HG03060 (cell line): Measurements from ENCODE around the gene GHDC.
"Not testable (repeated sequence)": the region's sequence is repeated elsewhere in the genome, so short reads cannot be mapped to it uniquely, and the experiment has no call there.

ENCODE experiments used
- ATAC-seq: cut with Tn5 transposase; IDR thresholded peaks from one replicate; pipeline ENCODE4 v1.9.1; 2021; ENCODE audit warnings: low read depth, moderate number of reproducible peaks; ENCODE audit not compliant: unreplicated experiment

The GHDC gene

DNA sequence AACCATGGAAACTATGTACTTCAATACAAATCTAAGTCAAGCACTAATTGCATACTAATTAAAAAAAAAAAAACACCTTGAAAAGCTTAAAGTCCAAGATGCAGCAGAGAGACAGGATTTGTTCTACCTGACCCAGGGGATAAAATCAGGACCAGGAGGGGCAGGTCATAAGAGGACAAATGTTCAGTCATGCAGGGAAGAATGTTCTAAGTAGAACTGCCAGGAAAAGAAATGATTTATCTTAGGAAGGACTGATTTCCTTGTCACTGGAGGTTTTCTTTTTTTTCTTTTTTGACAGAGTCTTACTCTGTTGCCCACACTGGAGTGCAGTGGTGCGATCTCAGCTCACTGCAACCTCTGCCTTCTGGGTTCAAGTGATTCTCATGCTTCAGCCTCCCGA lies 9.1 kb upstream of the GHDC start:
- no peak for ATAC-seq

DNA sequence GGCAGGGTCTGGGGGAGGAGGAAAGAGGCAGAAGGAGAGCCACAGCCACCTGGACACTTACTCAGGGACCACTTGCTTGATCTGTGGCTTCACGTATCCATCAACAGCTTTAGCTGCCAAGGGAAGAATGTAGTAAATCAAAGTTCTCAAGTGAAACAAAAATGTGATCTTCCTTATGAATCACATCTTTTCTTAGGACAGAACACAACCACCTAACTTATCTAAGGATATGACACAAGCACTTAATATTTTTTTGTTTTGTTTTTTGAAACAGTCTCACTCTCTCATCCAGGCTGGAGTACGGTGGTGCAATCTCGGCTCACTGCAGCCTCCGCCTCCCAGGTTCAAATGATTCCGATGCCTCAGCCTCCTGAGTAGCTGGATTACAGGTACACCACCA lies 8.4 kb upstream of the GHDC start:
- ATAC-seq = no peak

DNA sequence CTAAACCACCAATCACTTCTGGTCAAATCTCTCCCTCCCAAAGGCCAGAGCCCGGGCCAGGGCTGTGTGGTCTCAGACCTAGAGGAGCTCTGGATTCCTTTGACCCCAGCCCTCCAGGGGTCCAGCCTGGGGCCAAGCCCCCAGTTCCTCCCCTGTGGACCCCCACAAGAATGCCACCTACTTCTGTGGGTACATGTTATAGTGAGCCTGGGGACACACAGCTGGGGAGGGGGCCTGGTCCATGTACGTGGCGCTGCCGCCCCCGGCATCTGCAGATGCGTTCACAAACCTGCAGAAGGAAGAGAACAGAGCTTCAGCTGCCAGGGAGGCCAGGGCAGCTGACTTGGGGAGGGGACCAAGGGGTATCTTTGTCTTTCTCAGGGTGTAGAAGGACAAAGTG lies 7.9 kb upstream of the GHDC start:
- ATAC-seq = no peak

DNA sequence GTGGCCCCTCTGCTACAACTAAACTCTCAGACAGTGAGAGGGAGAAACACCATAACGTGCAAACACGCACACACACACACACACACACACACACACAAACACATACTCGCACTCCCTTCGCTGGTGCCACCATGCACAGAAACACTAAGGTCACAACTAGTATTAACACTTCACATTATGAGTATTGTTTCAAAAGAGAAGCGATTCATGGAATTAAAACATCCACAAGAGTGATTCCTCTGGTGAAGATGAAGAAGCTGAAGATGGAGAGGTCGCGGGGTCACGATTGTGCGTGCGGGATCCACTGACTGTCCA lies 7.1 kb upstream of the GHDC start:
- no peak for ATAC-seq

DNA sequence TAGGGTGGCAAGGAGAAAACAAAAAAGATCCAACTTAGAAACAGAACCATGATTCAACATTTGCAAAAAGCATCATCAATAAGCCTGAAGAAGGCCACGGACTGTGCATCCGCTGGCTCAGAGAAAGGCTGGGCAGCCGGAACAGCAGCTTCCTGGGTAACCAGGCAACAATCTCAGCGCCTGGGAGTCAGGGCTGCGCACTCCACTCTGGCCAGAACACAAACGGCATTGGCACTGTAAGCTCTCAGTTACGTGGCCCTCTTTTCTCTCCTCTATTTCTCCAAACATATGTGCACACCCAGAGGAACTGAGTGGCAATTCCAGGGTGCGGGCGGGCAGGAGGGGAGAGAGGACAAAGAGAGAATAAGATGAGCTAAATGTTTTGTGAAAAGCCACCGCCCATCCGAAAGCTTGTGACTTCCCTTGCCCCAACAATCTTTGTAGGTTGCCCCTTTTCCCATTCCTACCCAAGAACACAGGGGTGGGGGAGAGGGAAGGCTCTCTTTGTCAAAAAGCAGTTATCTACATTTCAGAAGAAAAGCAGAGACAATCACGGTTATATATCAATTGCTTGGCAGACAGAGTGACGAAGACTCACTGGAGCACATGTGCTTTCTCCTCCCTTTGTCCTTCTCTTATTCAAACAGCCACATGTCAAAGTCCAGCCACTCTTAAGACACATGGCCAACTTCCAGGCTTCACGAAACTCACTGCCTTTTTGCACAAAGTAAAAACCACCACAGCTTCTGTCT lies 6.6 kb upstream of the GHDC start:
- no peak for ATAC-seq

DNA sequence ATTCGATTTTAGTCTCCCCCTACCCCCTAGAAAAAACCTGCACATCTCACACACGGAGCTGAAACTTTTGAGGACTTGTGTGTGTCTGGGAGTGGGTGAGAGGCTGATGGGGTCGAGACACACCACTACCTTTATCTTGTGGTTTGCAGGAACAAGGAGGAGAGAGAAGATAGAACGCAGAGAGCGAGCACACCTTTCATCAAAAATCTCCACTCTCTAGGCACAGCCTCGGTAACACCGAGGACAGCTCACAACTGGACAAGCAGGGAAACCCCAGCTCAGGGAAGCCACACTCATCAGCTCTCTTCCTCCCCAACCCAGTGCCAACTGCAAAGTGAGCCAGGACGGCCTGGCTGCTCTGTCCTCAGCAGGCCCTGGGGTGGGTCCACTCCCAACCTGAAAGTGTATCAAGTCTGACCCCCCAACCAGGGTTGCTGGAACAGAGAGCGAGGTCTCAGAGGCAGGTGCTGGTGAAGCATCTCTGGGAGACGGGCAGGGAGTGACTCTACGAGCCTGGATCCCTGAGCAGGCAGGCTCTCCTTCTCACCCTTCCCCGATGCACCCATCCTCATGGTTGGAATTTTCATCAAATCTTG lies 5.2 kb upstream of the GHDC start:
- ATAC-seq = no peak

DNA sequence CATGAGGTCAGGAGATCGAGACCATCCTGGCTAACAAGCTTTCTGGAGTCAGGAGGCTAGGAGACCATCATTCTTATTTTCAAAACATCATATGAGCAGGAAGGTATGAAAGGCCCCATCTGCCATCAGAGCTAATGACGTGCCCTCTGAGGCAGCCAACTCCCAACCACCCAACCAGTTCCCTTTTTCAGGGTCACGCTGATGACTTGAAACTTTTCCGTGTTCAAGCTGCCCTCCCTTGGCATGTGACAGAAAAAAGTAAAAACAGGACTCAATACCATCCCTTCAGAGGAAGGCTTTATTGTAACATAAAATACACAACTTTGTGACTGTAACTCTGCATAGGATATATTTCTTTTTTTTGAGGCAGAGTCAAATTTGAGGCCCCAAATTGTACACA lies 4.6 kb upstream of the GHDC start:
- ATAC-seq = no peak

DNA sequence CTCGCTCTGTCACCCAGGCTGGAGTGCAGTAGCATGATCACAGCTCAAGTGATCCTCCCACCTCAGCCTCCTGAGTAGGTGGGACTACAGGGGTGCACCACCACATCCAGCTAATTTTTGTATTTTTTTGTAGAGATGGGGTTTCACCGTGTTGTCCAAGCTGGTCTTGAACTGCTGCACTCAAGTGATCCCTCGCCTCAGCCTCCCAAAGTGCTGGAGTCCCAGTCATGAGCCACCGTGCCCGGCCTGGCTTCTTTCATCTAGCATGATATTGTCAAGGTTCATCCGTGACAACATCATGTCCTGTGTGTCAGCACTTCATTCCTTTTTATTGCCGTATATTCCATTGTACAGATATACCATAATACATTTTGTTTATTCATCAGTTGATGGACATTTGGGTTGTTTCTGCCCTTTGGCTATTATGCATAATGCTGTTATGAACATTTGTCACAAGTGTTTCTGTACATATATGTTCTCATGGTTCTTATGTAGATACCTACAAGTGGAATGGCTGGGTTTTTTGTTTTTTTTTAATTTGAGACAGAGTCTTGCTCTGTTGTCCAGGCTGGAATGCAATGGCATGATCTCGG lies 3.4 kb upstream of the GHDC start:
- no peak for ATAC-seq

DNA sequence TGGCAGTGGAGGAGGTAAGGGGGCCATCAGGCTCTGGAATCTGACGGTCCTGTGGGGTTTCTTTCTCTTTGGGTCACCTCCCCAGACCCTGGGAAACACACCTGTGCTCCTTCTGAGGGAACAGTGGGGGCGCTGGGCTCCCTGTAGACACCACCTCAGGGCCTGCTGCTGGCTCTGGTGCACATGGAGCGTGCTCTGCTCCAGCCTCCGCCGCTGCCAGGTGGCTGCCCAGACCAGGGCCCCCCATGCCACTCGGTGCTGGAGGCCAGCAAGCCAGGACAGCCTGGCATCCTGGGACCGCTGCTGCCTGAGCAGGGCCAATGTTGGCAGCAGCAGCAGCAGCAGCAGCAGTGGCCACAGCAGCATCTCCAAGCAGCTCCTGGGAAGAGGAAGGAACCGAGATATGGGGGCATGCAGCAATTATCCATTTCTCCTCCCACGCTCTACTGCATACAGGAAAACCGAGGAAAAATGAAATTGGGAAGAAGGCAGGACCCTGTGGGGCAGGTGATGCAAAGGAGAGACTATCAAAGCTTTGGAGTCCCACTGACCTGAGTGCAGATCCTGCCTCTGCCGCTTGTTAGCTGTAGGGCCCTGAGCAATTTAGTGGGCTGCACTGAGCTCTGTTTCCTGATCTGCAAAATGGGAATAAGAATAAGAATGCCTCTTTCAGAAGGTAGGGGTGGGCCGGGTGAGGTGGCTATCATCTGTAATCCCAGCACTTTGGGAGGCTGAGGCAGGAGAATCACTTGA lies 902 bp downstream of the GHDC start:
- ATAC-seq = no peak

DNA sequence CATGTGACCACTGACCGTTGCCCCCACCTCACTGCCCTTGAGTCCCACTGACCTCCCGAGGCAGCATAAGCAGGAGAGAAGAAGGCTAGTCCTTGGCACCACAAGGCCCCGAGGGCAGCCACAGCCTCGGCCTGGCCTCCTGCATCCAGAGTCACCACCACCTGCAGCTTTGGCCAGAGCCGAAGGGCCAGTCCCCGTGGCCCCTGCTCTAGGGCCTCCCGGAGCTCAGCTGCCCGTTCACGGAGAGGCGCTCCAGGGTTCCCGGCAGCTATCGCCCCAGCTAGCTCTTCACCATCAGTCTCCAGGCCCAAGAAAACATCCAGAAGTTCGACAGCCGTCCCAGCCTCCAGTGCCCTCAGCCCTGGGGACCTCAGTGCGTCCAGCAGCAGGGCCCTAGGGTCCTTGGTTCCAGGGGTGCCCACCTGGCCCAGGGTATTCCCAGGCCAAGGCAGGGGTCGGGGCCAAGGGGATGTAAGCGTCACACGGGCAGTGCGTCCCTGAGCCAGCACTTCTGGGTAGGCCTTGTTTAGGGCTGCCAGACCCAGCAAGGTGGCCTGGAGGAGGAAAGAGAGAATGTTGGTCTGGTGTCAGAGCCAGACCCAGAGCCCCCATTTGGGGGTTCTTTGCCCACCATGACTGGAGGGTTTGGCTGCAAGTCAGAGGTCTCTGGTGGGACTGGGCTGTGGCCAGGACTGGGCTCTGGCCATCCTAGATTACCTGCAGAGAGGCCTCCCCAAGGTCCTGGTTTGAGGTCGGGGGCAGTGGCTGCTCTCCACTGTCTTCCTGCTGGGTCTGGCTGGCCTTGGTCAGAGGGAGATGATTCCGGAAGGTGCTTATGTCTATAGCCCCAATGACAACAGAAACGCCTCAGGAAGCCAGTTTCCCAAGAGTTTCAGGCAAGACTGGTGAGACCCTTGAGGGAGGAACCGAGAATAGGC lies 1.8 kb downstream of the GHDC start:
- ATAC-seq = no peak

DNA sequence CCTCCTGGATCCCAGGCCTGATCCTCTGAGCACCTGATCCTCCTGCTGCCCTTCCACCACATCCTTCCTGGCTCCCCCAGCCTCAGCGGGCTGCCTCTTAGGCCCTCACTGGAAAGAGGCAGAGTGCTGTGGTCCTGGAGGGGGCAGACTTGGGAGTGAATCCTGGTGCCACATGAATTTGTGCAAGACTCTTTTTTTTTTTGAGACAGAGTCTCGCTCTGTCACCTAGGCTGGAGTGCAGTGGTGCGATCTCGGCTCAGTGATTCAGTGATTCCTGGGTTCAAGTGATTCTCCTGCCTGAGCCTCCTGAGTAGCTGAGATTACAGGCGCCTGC lies 3.1 kb downstream of the GHDC start:
- no peak for ATAC-seq

DNA sequence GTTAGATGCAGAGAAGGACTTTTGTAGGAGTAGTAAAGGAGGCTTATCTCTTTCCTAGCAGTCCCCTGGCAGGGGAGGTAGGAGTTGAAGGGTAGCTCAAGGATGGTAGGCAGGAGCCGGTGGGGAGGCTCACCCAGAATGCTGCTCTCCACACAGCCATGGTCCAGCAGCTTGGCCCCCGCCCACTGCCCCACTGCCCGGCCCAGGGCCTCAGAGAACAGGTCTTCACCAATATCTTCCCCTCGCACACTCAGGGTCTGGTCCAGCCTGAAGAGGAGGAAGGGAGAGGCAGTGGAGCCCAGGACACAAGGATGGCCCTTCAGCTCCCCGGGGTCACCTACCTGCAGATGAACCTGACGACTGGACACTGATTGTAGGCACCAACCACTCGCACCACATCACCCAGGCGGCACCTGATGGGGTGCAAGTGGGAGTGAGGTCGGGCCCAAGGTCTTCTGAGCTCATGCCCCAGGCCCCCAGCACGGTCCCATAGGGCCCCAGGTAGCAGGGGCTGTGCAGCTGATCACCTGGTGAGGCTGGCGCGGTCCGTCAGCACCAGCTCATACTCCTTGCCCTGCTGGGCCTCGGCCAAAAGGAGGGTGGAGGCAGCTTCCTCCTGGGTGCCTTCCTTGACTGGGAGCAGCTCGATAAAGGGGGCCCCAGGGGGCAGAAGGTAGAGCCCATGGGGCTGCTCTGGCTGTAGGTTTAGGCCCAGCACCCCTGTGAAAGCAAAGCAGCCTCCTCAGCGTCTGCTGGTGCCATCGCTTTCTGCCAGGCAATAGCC lies 3.6 kb downstream of the GHDC start:
- no peak for ATAC-seq

DNA sequence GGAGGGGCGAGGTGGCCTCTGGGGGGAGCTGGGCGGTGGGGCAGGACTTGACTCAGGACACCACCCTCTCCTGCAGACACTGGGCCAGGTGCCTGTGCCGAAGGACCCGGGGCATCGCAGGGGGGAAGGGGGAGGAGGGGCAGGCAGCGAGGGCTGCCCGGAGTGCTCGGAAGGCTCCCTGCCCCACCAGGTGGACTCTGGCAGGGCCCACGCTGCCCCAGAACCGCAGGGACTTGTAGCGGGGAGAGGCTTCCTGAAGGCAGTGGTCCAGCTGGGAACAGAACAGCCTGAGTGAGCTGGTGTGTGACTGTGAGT lies 4.7 kb downstream of the GHDC start:
- ATAC-seq = no peak

DNA sequence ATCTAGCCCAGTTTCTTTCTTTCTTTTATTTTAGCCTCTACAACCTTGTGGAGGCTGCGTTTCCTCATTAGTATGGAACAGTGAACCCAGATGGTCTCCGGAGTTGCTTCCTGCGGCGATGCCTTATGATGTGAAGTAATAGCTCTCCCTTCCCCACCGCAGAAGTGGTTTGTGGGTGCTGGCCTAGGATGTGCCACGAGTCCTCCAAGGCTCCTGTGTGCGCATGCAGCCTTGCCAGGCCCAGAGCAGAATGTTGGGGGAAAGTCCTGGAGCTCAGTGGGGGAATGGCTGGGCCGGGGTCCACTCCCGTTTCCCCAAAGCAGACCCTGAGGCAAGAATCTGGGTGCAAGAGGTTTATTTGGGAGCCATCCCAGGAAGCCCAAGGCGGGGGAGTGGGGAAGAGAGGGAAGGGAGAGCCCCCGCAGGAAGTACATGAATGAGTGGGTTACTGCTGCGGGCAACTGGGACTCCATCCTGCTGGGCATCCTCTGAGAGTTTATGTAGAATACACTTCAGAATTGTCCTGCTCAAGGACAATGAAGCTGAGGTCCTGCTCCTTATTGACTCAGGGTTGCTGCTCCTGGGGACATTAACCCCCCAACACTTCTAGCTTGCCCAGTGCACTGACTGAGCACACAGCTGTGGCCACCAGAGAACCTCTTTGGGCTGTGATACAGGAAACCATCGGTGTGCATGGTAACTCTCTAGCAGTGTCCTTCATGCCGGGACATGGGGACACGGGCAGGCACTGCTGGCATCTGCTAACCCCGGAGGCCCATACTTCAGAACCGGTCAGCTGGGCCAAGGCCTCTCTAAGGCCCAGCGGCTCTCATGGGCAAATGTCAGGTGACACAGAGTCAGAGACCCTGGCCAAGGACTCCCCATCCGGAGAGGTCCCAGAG lies 5.3 kb downstream of the GHDC start:
- ATAC-seq = no peak

DNA sequence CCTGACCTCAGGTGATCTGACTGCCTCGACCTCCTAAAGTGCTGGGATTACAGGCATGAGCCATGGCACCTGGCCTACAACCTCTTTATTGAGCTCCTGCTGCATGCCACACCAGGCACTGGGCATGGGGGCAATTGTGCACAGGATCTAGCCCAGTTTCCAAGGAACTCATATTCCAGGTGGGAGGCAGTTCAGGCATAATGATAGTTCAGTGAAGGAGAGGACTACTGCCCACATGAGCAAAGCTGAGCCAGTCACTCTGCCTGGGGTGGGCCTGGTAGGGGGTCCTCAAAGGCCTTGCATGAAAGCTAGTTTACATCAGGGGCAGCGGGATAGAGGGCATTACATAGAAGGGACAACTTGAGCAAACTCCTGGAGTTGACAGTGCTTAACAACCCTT lies 6.5 kb downstream of the GHDC start:
- no peak for ATAC-seq

DNA sequence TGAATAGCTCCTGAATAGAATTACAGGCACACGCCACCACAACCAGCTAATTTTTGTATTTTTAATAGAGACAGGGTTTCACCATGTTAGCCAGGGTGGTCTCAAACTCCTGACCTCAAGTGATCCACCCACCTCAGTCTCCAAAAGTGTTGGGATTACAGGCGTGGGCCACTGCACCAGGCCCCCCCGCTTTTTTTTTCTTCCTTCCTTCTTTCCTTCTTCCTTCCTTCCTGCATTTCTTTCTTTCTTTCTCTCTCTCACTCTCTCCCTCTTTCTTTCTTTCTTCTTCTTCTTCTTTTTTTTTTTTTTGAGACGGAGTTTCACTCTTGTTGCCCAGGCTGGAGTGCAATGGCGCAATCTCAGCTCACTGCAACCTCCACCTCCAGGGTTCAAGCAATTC lies 8.1 kb downstream of the GHDC start:
- ATAC-seq = not testable (repeated sequence)

DNA sequence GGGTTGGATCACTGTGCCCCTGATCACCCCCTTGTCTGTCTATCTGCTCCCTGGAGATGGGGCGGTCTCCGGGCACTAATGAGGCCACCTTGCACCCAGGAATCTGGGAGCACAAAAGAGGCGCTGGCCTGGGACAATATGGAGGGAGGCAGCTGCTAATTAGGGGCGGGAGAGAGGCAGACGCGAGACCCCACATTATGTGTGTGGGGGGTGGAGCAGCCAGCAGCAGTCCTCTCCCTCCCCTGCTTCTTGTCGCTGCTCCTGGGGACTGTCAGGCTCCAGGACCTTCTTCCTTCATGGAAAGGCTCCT lies 8.7 kb downstream of the GHDC start:
- ATAC-seq = no peak

DNA sequence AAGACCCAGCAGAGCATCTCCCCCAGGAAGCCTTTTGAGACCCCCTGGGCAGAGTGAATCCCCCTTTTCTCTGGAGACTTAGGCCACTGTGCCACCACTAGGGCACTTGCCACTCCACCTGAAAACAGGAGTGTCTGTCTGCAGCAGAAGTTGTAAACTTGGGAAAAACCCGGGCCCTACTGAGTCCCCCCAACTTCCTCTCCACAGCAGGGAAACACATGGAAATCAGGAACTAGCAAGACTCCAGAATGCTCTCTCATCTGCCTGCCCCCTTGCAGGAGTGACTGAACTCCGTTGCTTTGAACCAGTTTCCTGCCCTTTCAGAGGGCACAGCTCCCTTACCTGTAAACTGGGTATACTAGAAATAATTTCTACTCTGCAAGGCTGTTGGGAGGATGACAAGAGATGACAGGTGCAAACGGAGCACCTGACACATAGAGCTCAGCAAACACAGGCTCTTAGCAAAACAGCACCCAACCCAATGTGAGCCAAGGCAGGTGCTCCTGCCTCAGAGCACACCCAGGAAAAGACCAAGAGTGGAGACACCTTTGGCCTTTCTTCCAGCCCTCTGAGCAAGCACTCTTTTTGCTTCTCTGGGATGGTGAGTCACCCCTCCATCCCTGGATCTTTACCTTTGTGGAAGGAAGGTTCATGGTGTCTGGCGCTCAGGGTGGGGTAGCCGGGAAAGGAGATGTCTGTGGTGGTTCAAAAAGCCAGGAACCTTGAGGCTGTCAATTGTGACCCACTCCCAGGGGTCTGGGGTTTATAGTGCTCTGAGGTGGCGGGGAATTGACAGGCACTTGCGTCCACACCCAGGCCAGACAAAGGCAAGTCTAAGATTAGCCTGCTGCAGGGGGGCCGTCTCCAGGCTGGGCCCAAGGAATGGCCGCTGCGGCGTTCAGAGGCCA lies 9.3 kb downstream of the GHDC start, which contains the start of gene HCRT:
HCRT (minus strand) TSS at position 740 of the 908 bp plus-strand sequence; CDS start at position 653, 87 bp downstream.
- ATAC-seq = no peak
